NCI-H2227 (cell line): ENCODE data around the gene GNB3.

Source experiments
- DNase-seq: peaks from one replicate; lab custom pipeline; 2025; ENCODE audit not compliant: unreplicated experiment; lab: John Stamatoyannopoulos, UW

GNB3 gene

DNA sequence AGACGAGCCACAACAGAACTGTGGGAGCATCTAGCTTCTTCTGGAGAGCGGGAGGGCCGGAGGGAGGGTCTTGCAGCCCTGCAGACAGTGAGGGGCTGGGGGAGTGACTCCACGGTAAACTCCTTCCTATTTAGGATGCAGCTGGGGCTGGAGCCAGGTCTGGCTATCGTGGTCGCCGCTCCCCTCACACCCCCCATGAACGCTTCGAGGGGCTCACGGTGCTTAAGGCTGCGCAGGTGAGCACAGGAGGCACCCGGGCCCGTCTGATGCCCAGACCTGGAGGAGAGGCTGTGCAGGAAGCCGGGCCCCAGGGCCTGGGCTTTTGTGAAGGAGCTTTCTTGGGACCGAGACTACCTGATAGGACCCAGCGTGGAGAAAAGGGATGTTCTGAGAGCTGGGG is 3.9 kb upstream of the GNB3 start:
- DNase-seq, result no peak

DNA sequence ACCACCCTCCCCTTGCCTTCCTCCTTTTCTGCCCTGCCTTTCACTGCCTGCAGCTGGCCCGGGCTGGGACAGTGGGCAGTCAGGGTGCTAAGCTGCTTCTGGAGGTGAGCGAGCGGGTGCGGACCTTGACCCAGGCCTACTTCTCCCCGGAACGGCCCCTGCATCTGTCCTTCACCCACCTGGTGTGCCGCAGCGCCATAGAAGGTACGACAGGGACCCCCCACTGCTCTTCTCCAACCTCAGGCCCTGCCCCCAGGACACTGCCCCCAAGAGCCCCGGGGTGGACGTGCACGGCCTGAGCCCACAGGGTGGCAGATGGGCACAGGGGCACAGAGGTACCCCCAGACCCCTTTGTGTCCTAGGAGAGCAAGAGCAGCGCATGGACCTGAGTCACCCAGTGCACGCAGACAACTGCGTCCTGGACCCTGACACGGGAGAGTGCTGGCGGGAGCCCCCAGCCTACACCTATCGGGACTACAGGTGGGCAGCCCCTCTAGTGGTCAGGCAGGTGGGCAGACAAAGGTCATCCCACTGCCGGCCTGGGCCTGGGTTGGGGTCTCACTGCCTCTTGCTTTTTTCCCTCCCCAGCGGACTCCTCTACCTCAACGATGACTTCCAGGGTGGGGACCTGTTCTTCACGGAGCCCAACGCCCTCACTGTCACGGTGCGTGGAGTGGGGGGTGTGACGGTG is 3.2 kb upstream of the GNB3 start:
- no peak for DNase-seq

DNA sequence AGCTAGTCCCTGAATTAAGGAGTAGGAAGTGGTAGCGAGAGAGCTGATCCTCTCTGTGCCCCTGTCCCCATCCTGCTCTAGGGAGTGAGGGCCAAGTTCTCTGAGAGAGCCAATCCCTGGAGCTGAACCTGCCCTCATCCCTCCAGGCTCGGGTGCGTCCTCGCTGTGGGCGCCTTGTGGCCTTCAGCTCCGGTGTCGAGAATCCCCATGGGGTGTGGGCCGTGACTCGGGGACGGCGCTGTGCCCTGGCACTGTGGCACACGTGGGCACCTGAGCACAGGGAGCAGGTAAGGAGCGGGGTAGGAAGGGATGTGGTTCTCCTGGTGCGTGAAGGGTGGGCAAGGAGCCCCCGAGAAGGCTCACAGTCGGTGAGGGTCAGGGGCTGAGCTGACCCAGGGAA is 1.9 kb upstream of the GNB3 start:
- no peak for DNase-seq

DNA sequence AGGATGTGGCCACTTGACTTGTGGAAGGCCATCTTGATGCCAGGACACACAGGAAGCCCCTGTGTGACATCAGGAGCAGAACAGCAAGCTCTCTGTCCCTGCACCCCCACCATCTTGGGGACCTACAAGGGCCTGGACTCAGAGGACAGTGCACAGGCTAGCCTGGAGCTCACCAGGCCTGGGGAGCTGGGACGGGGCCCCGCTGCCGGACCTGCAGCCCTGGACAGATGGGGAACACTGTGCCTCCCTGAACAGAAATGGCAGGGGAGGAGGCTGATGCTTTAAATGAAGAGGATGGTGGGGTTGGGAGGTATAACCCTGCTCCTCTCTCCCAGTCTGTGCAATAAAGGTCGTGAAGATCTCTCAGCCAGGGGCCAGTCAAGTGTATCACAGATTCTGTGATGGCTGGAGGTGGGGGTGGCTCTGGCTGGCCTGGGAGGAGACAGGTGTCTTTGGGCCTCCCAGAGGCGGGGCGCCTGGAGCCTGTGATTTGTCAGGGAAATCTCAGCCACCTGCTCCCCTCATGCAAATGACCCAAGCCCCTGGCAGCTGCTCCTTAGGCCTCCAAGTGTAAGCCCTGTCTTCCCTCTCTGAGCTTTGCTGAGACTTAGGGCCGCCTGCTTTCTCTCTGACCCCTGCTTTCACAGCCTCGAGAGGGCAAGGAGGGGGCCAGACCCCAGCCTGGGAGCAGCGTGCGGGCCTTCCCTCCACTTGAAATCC is 1.1 kb upstream of the GNB3 start:
- peak; percentile 75 for DNase-seq

DNA sequence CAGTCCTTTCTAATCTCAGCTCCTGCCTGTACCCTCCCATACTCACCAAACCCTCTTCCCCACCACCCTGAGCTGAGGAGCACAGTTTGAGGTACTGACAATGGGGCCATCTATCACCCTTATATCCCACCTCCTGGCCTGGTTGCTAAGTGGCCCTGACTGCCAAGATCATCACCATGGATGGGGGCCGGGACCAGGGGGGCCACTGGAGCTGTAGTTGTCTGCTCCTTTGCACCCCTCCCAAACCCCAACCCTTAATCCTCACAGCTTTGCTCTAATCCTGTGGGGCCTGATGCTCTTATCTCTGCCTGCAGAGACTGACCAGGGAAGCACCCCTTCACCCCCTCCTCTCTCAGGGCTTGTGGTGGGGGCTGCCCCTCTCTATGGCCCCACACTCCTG is 395 bp upstream of the GNB3 start:
- DNase-seq, result no peak

DNA sequence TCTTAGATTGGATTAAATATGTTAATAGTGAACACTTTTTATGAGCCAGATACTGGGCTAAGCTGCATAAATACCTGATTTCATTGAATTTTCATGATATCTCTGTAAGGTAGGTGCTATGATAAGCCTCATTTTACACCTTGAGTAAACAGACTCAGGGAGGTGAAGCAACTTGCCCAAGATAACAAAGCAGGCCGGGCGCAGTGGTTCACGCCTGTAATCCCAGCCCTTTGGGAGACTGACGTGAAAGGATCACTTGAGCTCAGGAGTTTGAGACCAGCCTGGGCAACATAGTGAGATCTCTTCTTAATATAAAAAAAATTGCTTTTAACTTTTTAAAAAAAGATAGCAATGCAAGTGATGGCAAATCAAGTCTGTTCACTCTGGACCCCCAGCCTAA is 1.4 kb downstream of the GNB3 start:
- DNase-seq, result no peak

DNA sequence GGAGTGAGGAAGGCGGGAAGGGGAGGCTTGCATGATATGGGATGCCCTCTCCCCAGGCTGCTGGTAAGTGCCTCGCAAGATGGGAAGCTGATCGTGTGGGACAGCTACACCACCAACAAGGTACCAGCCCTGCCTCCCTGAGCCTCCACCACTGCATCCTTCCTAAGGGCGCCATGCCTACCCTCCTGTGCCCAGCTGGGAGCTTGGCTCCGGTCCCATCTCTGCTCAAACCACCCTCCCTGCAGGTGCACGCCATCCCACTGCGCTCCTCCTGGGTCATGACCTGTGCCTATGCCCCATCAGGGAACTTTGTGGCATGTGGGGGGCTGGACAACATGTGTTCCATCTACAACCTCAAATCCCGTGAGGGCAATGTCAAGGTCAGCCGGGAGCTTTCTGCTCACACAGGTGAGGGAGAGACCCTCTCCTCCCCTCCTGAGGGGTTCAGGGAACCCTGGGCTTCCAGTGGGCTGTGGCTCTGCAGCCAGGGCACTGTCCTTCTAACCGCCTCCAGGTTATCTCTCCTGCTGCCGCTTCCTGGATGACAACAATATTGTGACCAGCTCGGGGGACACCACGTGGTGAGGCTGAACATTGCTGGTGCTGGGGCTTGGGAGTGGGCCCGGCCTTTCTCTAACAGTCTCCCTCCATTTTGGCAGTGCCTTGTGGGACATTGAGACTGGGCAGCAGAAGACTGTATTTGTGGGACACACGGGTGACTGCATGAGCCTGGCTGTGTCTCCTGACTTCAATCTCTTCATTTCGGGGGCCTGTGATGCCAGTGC is 2.6 kb downstream of the GNB3 start:
- no peak for DNase-seq

DNA sequence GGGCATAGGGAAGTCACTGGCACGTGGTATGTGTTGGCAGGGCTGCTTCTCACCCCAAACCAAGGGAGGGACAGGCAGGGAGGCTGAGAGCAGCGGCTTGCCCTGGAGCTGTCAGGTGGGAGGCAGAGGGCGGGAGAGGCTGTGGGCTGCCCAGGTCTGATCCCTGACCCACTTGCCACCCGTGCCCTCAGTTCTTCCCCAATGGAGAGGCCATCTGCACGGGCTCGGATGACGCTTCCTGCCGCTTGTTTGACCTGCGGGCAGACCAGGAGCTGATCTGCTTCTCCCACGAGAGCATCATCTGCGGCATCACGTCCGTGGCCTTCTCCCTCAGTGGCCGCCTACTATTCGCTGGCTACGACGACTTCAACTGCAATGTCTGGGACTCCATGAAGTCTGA is 4.7 kb downstream of the GNB3 start:
- DNase-seq, result no peak

DNA sequence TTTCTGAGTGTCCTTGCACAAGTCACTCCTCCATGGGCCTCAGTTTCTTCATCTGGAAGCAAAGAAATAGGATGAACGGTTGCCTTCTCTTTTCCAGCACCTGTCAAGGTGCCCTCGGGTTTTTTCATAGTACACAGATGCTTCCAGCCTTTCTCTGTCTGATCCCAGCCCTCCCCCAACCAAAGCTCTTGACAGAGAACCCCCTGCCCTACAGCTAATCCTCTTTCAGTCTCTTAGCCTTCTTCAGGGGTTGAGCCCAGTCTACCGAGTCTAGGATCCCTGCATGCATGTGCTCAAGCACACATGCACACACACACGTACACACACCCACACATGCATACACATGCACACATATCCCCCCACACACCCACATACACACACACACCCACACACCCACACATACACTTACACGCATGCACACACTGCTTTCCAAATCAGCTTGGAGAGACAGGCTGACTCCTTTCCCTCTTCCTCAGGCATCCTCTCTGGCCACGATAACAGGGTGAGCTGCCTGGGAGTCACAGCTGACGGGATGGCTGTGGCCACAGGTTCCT is 5.7 kb downstream of the GNB3 start:
- DNase-seq, result no peak

DNA sequence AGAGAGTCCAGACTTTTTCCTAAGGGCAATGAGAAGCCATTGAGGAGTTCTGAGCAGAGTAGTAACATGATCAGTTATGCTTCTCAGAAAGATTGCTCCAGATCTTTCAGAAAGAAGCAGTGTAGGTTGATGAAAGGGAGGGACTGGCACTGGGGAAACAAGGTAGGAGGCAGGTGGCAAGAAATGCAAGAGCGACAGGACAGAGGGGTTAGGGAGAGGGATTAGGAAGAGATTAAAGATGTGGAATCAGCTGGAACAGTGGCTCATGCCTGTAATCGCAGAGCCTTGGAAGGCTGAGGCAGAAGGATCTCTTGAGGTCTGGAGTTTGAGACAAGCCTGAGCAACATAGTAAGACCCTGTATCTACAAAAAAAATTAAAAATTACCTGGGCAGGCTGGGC is 7.0 kb downstream of the GNB3 start:
- no peak for DNase-seq

DNA sequence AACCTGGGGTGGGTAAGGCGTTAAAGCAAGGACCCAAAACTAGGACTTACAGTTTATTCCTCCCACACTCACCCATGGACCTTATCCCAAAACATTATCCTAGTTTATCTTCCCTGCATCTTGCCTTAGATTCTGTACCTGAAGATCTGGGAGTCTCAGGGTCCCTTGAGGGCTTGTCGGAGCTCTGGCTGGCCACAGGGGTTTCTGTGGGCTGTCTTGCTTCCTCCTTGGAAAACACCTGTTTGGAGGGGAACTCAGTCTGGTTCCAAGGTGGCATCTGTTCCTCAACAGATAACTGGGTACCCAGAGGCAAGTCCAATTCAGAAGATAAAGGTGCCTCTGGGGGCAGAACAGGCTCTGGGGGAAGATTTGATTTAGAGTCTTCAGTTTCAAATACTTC is 8.7 kb downstream of the GNB3 start:
- DNase-seq, result no peak

DNA sequence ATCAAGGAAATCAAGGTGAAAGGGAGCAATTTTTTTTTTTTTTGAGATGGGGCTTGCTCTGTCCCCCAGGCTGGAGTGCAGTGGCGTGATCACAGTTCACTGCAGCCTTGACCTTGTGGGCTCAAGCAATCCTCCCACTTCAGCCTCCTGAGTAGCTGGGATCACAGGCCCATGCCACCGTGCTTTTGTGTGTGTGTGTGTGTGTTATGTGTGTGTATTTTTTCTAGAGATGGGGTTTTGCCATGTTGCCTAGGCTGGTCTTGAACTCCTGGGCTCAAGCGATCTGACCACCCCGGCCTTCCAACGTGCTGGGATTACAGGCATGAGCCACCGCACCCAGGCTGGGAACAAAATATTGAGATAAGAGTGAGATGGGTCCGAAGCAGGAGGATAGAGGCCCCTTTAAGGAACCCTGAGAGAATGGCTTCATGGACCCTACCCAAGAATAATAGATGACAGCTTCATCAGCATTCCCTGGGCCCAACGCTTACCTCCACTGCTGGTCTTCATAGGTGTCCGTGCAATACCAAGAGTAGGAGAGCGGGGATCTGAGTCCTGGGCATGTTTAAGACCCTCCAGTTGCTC is 9.3 kb downstream of the GNB3 start:
- no peak for DNase-seq

DNA sequence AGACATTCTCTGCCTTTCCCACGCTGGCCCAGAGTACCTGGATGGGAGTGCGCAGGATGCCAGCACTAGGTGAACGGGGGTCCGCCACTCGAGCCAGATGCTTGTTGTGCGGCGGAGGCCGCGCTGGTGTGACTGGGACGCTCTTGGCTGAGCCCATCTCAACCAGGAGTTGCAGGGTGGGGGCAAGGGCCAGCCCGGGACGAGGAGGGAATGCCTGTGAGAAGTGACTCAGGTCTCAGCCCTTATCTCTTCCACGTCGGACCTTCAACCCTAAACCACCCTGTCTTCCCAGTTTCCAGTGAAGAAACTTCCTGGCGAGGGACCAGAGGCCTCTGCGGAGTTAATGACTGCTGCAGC is 10.0 kb downstream of the GNB3 start:
- no peak for DNase-seq

DNA sequence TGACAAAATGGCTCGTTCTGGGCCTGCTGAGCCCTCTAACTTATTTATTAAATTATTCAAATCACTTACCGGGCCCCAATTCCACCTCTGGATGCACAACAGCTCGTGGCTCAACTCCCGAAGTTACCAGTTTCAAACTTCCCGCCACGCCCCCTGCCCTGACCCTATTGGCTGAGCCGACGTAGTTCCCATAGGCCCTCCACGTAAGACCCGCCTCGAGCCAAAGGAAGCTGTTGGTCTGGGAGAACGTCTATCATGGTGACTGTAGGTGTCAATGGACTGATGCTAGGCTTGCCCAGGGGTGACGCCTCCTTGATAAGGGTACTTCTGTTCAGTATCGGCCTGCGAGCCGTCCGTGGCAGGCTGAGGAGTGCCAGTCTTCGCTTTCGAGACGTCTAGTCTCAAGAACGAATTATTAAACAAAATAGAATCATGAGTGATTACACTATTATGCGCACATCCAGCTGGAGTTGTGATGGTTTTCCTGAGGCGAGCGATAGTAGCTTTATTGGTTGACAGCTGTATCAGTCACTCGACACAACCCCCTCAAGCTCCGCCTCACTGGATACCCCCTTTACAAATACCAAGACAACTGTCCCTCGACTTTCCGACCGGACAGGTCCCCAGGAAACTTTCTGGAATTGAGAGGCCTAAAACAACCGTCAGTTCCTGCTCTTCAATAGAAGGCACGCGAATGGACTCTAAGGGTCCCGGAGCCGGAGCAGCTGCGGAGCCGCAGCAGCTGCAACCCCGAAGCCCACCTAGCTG is 10.6 kb downstream of the GNB3 start, which contains the start of gene CDCA3:
Gene CDCA3, minus strand, starts transcription at position 134 of the 768 bp plus-strand sequence. CDS start 334 bp downstream, outside the sequence.
- peak; percentile 95 for DNase-seq

DNA sequence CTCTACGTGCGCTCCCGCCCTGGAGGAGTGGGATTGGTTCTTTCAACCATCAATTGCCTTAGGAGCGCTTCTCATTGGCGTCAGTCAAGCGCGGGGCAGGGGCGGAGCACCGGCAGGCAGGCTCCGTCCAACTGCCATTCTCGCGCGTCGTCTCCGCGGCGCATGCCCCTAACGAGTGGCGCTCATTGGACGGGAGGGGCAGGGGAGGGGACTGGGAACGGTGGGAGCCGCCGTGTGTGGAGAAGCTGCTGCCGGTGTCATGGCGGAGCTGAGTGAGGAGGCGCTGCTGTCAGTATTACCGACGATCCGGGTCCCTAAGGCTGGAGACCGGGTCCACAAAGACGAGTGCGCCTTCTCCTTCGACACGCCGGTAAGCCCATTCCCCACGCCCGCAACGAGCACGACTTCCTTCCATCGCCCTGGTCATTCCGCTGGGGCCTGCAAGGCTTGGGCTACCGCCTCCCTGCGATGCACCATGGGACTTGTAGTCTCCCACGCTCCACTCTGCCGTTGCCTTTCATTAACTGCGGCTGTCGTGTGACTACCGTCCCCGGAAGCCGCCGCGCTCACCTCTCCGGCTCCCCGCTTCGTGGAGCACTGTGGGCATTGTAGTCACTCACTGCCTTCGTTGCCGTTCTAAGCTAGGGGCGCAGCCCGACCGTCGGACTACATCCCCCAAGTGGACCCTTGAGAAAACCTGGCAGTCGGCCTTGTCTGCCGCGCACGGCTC is 11.4 kb downstream of the GNB3 start, which contains the start of gene USP5:
Gene USP5, plus strand, starts transcription at position 230 of the 730 bp plus-strand sequence. Its CDS starts 30 bp downstream, at position 260.
- peak; percentile 98 for DNase-seq

DNA sequence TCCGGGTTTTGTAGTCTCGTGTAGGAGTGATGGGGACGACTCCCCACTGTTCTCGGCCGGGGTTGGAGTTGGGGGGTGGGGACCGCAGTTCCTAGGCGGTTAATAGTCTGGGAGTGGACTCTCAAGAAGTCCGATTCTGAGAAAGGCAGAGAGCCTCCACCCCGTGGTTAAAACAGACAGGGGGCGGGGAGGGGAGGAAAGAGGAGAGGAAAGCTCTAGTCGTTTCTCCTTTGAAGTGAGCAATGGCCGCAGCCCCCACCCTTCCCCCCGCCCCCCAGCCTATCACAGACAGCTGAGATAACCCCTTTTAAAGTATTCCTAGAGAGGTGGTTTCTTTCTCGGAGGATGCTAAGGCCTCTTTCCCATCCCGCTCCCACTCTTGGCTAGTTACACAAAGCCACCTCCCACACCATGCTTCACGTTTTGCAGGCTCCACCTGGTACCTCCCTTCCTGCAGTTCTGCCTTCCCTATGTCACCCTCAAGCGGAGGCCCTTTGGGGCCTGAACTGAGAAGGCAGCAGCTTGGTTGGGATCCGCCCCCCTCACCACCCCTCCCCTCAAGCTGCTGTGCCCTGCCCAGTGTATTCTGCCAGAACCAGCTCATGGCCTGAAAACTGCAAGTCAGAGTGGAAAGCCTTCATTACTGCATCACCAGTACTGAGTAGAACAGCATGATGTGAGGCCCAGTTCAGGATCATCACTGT is 12.1 kb downstream of the GNB3 start:
- peak; percentile 63 for DNase-seq

DNA sequence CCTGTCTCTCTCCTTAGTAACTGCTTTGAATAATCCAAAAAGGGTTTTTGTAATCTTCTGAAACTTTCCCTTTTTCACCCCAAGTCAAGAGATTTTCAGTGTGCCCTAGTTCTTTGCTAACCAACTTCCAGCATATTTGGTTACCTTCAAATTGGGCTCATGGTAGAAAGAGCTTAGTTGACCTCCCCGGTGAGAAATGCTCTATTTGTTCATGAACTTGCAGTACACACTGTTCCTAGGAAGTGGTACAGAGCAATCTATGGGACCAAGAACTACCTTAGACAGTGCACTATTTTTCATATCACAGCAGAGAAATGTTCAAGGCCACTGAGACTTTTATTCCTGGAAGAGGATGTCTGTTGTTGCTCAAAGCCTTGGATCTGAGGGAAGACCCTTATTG is 12.9 kb downstream of the GNB3 start:
- no peak for DNase-seq

DNA sequence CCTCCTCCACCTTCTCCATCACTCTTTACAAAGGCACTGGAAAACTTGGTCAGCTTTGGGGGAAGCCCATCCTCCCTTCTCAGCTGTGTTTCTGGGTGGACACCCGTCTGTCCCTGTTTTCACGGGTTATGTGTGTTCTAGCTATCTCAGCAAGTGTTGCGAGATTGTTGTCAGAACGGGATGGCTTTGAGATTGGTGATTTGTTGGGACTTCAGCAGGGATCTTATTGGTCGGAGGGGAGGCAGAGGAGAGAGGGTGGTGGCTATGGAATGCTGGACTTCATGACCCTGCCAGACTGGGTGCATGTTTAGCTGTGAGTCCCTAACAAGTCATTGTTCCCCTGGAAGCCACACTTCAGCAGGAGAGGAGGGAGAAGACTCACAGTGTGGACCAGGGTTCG is 13.3 kb downstream of the GNB3 start:
- DNase-seq, result no peak

DNA sequence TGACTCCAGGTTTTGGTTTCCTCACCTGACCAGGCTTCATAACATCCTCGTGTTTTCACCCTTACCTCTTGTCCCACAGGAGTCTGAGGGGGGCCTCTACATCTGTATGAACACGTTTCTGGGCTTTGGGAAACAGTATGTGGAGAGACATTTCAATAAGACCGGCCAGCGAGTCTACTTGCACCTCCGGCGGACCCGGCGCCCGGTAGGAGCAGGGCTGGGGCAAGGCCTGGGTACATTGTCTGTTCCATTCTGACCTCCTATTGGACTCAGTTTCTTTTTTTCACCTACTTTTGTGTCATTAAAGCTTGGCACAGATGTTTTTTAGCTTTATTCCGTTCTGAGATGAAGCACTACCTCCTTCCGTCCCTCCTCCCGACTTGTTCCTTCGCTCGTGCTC is 14.6 kb downstream of the GNB3 start:
- DNase-seq, result no peak
